Midbrain (tissue), 1 donor: ENCODE data around the gene PAGE2B.
"Not testable (repeated sequence)": the region's sequence is repeated elsewhere in the genome, so short reads cannot be mapped to it uniquely, and the experiment has no call there.

ENCODE experiments used
- DNase-seq: peaks from one replicate; lab custom pipeline; 2025; lab: John Stamatoyannopoulos, UW

Gene PAGE2B, protein sequence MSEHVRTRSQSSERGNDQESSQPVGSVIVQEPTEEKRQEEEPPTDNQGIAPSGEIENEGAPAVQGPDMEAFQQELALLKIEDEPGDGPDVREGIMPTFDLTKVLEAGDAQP

DNA sequence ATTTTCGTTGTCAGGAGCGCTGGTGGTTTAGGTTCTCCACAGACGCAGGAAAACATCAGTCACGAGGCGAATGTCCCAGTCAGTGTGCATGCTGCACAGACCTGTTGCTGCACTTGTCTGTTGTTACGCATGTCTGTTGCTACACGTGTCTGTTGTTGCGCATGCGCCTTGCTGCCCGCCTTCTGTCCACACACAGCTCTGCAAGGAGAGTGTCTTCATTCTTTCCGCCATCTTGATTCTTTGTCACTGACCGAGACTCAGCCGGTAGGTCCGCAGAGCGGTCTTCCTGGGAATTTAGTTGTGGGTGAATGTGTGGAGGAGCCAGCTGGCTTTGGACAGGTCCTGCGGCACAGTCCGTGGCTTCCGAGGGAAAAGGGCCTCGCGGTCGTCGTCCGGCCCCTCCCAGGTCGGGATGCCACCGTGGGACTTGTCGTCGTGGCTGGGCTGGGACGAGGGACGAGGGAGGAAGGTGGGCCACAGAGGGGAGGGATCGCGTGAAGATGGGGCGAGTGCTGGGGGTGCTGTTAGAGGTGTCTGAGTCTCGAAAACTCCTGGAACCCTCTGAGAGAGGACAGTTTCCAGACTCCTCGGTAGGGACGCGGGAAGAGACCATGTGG lies at the start of gene PAGE2B:
PAGE2B (plus strand) TSS at position 180 of the 617 bp plus-strand sequence. CDS start 1,012 bp downstream, outside the sequence.
- no peak for DNase-seq

DNA sequence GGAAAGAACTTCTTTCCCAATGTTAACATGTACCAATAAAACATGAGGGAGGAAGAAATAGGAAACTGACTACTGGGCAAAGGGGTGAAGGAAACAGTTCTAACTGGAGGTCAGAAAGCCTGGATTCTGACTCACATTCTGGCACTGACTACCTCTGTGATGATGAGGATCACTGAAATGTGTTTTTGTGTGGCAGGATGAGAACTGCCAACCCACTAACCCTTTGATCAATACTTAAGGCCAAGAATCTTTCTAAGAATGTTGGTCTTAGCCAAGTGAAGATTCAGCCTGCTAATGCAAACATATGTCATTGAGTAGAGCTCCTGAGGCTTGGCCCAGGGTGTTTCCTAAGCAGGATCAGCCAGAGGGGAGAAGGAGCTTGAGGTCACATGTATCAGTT lies 48.7 kb upstream of the PAGE2B start:
- no peak for DNase-seq

DNA sequence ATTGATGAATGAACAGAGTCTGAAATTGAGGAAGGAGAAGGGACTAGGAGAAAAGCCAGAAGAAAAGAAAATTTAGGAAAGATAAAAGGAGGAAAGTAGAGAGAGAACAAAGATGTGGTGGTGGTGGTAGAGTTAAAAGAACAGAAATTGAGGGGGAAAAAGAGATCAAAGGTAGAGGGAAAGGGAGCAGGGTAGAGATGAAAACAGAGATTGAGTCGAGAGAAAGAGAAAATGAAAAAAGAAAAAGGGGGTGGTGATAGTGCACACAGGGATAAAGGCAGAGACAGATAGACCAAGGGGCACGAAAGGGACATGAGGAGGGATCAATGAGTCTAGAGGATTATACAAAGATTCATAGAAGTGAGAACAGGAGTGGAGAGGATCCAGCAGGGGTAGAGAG lies 48.0 kb upstream of the PAGE2B start:
- no peak for DNase-seq

DNA sequence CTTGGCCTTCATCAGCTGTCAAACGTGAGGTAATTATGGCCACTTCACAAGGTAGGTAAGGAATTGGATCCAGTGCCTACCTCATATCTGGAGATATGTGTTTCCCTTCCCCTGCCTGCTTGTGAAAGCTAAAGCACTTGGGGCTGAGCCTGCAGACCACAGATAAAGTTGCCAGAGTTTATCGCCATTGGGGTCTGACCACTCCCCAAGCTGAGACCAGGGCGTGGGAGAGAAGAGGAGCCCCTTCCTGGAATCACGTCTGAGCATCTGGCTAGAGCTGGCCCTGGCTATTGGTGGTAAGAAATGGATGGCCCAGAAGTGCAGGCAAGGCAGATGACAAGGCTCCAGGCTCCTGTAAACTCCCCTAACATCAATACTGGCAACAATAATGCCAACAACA lies 46.8 kb upstream of the PAGE2B start:
- no peak for DNase-seq

DNA sequence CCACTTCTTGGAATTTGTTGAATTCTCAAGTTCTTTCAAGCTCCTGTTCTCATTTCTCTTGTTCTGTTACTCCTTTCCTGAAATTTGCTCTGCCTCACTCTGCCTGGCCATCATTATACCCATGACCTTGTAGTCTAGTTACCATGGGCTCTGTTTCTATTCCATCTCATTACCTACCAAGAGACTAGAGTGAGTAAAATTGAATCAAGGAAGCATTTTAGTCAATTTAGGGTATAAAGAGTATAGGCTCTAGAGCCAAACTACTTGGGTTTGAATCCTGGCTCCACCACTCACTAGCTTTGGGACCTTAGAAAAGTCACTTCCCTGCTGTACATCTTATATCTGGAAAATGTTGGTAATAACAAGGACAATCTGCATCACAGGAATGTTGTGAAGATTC lies 46.2 kb upstream of the PAGE2B start:
- DNase-seq = no peak

DNA sequence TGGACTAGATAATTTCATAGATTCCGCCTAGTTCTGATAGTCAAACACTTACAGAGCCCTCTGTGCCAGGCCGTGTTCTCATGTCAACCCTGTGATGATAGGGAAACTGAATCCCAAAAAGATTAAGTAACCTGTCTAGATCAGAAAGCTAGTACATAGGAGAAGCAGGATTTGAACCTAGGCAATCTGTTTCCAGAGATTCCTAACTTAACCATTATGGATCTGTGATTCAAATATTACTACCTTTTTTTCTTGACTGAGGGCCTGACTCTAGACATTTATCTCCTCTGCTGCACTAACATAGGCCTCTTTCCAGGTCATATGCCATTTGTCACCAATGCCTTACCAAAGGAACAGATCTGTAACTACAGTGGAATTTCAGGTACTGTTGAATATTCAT lies 45.5 kb upstream of the PAGE2B start:
- no peak for DNase-seq

DNA sequence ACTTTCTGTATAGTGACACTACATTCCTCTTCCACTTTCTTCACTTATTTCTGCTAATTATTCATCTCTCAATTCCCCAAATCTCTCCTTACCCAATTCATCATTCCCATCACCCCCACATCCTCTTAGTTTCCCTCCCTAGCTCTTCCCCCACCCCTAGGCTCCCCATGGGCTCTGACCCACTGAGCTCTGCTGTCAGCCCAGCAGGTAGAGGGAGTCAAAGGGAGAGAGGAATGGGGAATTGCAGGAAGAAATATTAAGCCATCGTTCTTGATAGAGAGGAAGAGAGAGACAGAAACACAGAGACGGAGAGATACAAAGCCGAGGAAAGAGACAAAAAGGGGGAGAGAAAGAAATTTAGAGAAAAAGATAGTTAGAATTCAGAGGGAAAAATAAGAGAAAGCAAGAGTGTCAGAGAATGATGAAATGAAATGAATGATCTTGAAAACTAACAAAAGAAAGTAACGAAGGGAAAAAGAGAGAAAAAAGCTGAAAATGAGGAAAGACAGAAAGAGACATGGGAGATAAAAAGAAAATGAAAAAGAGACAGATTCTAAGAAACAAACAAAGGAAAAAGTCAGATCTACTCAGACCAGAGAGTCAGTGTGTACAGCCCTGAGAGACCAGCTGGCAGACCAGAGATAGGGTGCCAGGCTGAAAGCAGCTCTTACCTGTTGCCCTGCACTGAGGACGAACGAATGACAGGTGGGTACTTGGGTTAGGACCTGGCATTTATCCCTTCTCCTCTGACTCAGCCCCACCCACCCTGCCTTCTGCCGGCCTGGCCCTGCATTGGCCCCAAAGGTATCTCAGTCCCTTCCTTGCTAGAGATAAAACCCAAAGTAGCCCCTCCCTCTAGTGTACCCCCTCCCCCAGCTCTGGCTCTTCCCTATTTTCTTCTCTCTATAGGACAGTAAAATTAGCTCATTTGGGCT lies 44.3 kb upstream of the PAGE2B start, which contains the start of gene ALAS2:
ALAS2 (minus strand) TSS at position 707 of the 935 bp plus-strand sequence. CDS start 4,977 bp downstream, outside the sequence.
- no peak for DNase-seq

DNA sequence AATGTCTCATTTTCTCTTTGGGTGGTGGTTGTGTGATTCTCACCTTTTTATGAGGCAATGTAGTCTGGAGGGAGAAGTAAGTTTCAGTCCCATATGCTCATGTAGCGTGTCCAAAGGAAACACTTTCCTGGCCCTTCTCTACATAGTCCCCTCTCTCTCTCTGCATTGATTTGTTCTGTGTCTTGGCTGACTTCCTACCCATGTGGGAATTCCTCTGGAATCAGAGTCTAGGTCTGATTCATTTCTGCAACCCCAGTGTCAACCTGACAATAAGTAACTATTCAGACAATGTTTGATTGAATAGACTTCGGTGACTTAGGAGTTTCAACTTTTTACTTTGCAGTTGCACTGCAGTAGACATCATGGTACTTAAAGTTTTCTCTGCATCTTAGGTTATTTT lies 41.4 kb upstream of the PAGE2B start:
- no peak for DNase-seq

DNA sequence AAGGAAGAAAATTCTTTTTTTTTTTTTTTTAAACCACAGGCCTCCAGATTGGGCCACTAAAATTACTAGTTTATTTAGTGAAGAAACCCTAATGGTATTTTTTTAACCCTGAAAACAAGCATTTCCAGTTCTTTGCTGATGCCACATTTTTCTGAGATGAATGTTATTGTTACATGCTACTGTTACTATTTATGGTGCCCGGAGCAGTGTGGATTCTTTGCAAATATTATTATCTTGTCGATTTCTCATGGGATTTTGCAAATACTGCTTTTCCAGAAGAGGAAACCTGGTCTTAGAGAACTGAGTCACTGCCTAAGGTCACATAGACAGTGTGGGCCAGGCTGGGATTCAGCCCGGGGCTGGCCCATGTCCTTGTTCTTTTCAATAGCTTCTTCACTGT lies 35.4 kb upstream of the PAGE2B start:
- no peak for DNase-seq

DNA sequence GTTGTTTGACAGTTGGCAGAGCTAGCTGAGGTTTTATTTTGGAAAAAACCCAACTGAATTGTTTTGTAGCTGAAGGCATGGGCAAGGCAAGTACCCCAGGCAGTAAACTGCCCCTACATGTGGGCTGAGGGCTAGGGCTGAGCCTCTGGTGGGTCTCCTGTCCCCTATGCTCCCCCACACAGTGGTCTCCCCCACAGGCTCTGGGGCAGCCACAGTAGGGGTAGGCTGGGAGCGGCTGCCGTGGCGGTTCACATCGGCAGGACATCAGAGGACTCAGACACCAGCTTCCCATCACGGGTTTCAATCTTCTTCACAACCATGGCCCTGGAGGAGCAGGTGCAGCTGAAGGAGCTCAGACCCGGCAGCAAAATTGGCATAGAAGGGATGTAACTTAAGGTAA lies 33.3 kb upstream of the PAGE2B start:
- no peak for DNase-seq

DNA sequence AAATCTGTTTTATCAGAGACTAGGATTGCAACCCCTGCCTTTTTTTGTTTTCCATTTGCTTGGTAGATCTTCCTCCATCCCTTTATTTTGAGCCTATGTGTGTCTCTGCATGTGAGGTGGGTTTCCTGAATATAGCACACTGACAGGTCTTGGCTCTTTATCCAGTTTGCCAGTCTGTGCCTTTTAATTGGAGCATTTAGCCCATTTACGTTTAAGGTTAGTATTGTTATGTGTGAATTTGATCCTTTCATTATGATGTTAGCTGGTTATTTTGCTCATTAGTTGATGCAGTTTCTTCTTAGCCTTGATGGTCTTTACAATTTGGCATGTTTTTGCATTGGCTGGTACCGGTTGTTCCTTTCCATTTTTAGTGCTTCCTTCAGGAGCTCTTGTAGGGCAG lies 24.2 kb upstream of the PAGE2B start:
- DNase-seq = not testable (repeated sequence)

DNA sequence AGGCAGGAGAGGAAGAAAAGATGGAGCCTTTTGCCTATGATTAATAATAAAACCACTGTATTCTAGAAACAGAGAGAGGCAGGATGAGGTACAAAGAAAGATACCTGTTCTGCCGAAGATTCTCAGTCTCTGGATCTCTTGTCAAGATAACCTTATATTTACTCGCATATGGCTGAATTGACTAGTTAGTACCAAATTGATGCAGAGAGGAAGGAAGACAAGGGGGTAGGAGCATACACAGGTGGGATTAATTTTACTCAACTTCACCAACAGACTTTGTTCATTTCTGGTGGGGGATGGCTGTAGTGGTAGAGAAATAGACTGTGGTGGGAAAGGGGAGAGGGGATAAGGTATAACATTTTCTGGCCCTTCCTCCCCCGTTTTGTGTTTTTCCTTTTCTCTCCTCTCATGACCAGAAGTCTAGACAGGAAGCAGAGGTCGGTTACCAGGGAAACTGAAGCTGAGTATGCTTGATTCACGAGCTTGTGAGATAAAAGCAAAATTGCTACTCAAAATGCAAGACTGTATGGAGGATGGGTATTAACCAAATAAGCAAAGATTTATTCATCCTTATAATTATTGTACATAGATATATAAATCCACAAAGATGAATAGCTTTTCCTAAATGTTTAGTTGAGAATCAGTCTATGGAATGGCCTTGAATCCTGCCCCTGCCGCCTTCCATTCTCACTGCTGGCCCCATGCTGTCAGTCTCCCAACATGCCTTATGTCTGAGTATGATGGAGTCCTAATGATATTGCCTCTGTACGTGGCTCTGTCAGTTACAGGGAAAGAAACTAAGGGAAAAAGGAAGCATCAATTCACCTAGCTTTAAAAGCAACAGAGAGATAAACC lies 17.8 kb upstream of the PAGE2B start:
- DNase-seq = no peak

DNA sequence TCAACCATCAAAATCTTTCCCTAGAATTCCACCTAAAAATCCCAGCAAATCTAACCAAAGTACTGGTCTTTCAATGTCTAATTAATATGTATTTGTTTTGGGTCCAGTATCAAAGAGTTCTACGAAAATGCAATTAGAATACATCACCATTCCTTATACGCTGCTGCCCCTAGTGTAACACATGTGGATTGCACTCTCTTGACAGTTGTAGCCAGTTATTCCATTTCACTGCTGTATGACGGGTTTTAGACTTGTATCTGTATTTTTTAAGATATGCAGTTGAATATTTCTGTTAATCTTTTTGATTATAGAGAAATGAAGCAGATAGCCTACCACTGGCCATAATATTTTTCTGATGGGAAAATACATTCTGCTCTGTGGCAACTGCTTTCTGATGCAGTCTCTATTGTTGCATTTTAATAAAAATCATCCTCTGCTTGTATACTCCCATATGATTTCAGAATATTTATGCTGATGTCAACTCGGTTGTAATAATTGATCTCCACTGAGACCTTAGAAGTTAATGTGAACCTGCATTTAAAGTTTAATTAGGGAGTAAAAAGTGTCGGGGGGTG lies 17.1 kb upstream of the PAGE2B start:
- peak; percentile 49 for DNase-seq

DNA sequence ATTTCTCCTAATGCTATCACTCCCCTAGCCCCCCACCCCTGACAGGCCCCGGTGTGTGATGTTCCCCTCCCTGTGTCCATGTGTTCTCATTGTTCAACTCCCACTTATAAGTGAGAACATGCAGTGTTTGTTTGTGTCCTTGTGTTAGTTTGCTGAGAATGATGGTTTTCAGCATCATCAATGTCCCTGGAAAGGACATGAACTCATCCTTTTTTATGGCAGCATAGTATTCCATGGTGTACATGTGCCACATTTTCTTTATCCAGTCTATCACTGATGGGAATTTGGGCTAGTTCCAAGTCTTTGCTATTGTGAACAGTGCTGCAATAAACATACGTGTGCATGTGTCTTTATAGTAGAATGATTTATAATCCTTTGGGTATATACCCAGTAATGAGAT lies 7.7 kb upstream of the PAGE2B start:
- not testable (repeated sequence) for DNase-seq

DNA sequence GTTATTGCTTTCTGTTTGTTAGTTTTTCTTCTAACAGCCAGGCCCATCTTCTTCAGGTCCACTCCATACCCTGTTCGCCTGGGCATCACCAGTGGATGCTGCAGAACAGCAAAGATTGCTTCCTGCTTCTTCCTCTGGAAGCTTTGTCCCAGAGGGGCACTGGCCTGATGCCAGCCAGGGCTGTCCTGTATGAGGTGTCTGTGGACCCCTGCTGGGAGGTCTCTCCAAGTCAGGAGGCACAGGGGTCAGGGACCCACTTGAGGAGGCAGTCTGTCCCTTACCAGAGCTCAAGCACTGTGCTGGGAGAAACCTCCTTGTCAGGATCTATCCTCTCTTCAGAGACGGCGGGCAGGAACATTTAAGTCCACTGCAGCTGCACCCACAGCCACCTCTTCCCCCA lies 2.5 kb upstream of the PAGE2B start:
- DNase-seq = no peak

DNA sequence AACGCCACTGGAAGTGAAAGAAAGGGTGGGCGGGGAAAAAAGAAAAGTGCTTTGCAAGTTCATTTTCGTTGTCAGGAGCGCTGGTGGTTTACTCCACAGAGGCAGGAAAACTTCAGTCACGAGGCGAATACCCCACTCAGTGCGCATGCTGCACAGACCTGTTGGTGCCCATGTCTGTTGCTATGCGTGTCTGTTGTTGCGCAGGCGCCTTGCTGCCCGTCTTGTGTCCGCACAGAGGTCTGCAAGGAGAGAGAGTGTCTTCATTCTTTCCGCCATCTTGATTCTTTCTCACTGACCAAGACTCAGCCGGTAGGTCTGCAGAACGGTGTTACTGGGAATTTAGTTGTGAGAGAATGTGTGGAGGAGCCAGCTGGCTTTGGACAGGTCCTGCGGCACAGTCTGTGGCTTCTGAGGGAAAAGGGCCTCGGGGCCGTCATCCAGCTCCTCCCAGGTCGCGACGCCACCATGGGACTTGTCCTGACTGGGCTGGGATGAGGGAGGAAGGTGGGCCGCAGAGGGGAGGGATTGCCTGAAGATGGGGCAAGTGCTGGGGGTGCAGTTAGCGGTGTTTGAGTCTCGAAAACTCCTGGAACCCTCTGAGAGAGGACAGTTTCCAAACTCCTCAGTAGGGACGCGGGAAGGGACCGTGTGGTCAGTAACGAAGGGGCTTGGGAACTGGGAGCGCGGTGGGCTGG lies 14.1 kb downstream of the PAGE2B start, which contains the start of gene PAGE2:
PAGE2 (plus strand) TSS at position 224 of the 695 bp plus-strand sequence. CDS start 1,003 bp downstream, outside the sequence.
- no peak for DNase-seq

DNA sequence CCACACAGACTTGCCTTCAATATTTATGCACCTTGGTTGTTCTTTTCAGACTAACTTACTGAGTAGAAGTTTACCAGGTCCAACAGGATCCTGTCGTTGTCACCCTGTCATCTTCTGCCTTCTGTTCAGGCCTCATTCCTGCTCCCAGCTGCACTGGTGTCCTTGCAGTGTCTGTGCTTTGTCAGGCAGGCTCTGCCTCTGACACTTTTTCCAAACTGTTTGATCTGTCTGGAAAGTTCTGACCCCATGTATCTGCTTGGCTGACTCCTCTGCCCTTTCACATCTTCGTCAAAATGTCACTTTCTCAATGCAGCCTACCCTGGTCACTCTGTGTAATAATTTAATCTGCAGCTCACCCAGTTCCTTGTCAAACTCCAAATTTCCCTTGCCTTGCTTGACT lies 23.9 kb downstream of the PAGE2B start:
- DNase-seq = no peak

DNA sequence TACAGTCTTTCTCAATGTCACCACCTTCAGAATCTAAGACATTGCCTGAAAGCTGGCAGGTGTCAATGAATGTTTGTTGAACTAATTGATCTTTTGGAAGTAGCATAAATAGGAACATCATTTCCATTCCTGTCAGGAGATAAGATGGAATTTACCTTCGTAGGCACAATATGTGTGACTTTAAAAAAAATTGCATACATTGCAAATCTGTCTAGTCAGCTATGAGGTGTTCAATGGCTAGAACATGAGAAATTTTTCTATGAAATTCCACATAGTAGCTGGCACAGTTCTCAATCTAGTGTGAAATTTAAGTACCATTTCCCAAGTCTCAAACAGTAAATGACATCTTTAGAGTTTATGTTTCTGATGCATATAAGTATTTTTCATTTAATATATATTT lies 24.3 kb downstream of the PAGE2B start:
- no peak for DNase-seq

DNA sequence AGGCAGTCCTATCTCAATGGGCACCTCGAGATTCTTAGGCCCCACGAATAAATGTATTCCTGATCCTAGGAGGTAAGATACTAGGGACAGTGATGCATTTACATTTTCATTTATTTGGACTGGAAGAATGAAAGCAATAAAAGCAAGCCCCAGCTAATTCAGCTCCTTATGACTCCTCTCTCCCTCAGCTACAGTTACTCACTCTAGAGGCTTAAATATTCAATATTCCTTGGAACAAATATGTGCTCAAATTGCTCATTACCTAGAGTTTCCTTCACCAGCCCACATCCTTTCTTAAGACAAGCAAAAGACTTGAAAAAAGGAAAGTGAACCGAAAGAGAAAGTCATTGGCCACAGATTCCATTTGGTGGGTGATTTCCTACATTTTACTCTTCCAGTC lies 27.9 kb downstream of the PAGE2B start:
- DNase-seq = no peak

DNA sequence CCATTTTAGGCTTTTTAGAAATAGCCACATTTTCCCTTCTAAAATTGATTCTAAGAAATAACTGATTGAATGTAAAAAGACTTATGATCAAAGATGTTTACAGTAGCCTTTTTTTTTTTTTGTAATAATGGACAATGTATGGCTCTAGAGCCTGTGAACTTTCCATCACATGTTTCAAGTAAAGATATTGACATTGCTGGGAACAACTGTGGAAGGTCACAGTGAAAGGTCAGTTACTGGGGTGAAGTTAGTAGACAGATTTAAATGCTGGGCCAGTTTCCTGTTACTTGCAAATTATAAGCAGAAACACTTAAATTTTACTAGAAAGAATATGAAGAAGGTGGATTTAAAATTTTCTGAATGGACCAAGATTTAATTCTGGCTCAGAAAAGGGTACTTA lies 32.4 kb downstream of the PAGE2B start:
- DNase-seq = no peak

DNA sequence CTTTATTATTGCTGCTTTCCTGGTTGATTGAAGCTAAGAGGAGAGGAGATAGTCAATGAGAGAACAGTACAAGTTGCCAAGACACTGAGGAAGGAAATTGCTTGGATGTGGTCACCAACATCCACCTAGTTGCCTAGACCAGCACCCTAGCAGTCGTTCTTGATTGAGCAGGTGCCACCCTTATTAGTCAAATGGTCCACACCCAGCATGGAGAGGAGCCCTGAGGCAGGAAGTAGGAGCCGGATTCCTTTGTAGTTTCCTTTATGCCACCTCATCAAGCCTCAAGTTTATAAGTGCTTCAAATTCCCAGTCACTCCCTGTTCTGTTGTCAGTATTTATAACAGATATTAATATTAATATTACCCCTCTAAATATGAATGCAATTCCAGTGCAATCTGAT lies 33.1 kb downstream of the PAGE2B start:
- no peak for DNase-seq
